22Rv1 (cell line): ENCODE data around the gene ADH4.

Experiments used
- ZFX ChIP-seq: fragments of 450-650 bp; IDR thresholded peaks from 2 replicates; pipeline ENCODE4 v1.6.1; 2017; ENCODE audit warnings: antibody characterized with exemption, borderline replicate concordance
- TF ChIP-seq, protein P1 (sequence below): fragments of 450-650 bp; IDR thresholded peaks from 2 replicates; pipeline ENCODE4 v1.5.1; 2017; ENCODE audit warnings: mild to moderate bottlenecking

DNA sequence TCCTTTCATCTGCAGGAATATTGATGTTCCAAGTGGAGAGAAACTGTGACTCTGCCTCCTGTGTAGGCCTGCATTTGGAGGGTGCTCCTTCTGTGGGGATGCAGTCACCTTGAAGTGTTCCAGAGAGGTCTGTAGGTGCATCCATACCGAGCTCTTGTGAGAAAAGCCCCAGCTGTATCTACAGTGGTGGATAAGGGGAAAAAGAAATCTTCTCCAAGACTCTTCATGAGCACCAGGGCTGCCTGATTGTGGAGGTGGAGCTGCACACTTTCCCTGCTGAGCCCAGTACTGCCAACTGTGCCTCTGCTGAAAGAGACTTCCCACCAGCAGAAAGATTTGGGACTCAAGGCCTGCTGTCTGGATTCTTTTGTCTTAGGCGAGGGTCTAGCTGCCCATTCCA is 35.1 kb upstream of the ADH4 start:
- TF ChIP-seq, protein P1, sequence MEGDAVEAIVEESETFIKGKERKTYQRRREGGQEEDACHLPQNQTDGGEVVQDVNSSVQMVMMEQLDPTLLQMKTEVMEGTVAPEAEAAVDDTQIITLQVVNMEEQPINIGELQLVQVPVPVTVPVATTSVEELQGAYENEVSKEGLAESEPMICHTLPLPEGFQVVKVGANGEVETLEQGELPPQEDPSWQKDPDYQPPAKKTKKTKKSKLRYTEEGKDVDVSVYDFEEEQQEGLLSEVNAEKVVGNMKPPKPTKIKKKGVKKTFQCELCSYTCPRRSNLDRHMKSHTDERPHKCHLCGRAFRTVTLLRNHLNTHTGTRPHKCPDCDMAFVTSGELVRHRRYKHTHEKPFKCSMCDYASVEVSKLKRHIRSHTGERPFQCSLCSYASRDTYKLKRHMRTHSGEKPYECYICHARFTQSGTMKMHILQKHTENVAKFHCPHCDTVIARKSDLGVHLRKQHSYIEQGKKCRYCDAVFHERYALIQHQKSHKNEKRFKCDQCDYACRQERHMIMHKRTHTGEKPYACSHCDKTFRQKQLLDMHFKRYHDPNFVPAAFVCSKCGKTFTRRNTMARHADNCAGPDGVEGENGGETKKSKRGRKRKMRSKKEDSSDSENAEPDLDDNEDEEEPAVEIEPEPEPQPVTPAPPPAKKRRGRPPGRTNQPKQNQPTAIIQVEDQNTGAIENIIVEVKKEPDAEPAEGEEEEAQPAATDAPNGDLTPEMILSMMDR = no peak
- TF ChIP-seq ZFX = no peak
